Forelimb muscle (tissue), 1 donor: ENCODE measurements around the gene SNX30. TPM values are rescaled to one million over a fixed set of nuclear protein-coding genes. Genes with fewer than 3 reads are reported as not detected.

ENCODE experiments used
- DNase-seq: peaks from one replicate; pipeline ENCODE4 v3.0.0-alpha.2; 2013; ENCODE audit warnings: low read depth
- polyA plus RNA-seq: library from polyadenylated mRNA; unstranded; fragments of 120-200 nt; gene quantifications from one replicate; pipeline ENCODE4 v1.2.1, GENCODE V29; 2013; ENCODE audit not compliant: insufficient read length

Gene SNX30
- polyA plus RNA-seq, 1 donor: 9.3 TPM

- DNase-seq: no peak
Measured at GRCh38 chr9:112752334-112753125, 2.0 kb downstream of the SNX30 start.

GRCh38 chr9:112753725-112754124 lies 3.2 kb downstream of the SNX30 start:
- DNase-seq: no peak

- DNase-seq: no peak
Measured at GRCh38 chr9:112754578-112754977, 4.0 kb downstream of the SNX30 start.

GRCh38 chr9:112755016-112755427 lies 4.5 kb downstream of the SNX30 start:
- DNase-seq: no peak

- no peak for DNase-seq
Measured at GRCh38 chr9:112755675-112756074, 5.1 kb downstream of the SNX30 start.

- no peak for DNase-seq
Measured at GRCh38 chr9:112757282-112757883, 6.8 kb downstream of the SNX30 start.

GRCh38 chr9:112757940-112758339 lies 7.4 kb downstream of the SNX30 start:
- no peak for DNase-seq

GRCh38 chr9:112760821-112761220 lies 10.3 kb downstream of the SNX30 start:
- no peak for DNase-seq

GRCh38 chr9:112761912-112762655 lies 11.5 kb downstream of the SNX30 start:
- DNase-seq: no peak

- no peak for DNase-seq
Measured at GRCh38 chr9:112762726-112763518, 12.4 kb downstream of the SNX30 start.

- DNase-seq: no peak
Measured at GRCh38 chr9:112764344-112764743, 13.8 kb downstream of the SNX30 start.

- no peak for DNase-seq
Measured at GRCh38 chr9:112764837-112765236, 14.3 kb downstream of the SNX30 start.

- no peak for DNase-seq
Measured at GRCh38 chr9:112765281-112765680, 14.7 kb downstream of the SNX30 start.

- DNase-seq: no peak
Measured at GRCh38 chr9:112771359-112772214, 21.0 kb downstream of the SNX30 start.

GRCh38 chr9:112772215-112772509 lies 21.6 kb downstream of the SNX30 start:
- DNase-seq: no peak

GRCh38 chr9:112772551-112772950 lies 22.0 kb downstream of the SNX30 start:
- no peak for DNase-seq

GRCh38 chr9:112774006-112774996 lies 23.7 kb downstream of the SNX30 start:
- DNase-seq: no peak

- no peak for DNase-seq
Measured at GRCh38 chr9:112777914-112778313, 27.4 kb downstream of the SNX30 start.

GRCh38 chr9:112780450-112781036 lies 30.0 kb downstream of the SNX30 start:
- DNase-seq: no peak
